HG03442 (cell line): ENCODE results near the gene S100A13.
A peak's percentile ranks its signal among the peaks of the same experiment; 100 is the strongest.
"Not testable (repeated sequence)": the region's sequence is repeated elsewhere in the genome, so short reads cannot be mapped to it uniquely, and the experiment has no call there.

Experiments used
- ATAC-seq: cut with Tn5 transposase; IDR thresholded peaks from one replicate; pipeline ENCODE4 v1.9.1; 2021; ENCODE audit warnings: mild to moderate bottlenecking, moderate library complexity; ENCODE audit not compliant: unreplicated experiment

The S100A13 gene

GRCh38 chr1:153626904-153627714, at the start of gene S100A13:
S100A13 (minus strand) TSS chr1:153627505; CDS start chr1:153626472, 1,033 bp downstream.
- no peak for ATAC-seq

GRCh38 chr1:153673511-153673910, 46.2 kb upstream of the S100A13 start:
- ATAC-seq, result no peak

- peak; percentile 10 for ATAC-seq
Observed at GRCh38 chr1:153671628-153672353, 44.5 kb upstream of the S100A13 start.

DNA sequence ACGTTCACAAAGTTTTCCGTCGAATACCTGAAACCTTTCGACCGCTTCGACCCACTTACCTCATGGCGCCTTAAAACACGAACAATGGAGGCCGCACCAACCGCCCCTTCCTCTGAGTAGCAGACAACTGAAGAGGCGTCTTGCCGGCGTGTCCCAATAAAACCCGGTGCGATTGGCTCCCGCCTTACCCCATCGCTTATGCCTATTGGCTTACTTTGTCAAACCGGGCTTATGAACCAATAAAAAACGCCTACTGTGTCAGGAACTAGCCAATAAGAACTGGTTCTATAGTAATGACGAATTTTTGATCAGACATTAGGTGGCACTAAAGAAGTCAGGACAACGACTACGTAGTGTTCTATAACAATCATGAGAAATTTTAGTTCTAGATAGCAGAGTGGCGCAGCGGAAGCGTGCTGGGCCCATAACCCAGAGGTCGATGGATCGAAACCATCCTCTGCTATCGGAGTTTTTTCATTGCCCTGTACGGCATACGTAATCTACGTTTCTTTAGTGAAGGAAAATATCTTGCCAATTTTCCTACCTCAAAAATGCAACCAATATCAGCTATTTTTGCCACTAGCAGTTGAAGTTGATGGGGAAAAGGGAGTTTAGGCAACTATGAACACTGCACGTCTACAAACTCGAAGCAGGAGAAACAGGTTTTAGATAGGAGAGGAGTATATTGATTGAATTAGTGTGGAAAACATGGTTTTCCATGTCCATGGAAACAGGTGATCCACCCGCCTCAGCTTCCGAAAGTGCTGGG, 43.7 kb upstream of the S100A13 start, which contains the start of gene ILF2:
ILF2 (minus strand) TSS at position 135 of the 769 bp plus-strand sequence; CDS start at position 64, 71 bp downstream.
- ATAC-seq, result peak; percentile 87

DNA sequence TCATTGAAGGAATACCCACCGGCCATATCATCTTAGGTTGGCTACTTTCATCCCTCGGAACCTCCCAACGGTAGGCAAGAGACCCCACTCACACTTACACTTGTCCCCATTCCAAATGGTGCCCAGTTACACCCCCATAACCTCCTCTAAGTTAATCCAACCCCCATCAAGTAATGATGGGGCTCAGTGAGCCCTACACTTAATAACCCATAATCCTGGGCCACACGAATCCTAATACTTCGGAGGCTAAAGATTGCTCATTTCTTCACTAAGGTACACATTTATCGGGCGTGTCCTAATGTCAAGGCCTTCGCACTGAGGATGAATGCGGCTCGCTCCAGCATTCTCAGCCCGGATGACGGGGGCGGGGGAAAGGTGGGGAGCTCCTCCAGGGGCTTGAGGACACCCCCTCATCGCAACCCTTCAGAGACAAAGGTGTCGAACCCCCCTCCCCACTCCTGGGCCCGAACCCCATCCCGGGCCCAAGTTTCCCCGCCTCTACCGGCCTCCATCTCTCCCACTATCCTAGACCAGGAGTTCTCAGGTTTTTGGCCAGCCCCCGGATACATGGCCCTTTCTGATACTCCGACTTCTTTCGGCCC, 43.1 kb upstream of the S100A13 start:
- no peak for ATAC-seq

DNA sequence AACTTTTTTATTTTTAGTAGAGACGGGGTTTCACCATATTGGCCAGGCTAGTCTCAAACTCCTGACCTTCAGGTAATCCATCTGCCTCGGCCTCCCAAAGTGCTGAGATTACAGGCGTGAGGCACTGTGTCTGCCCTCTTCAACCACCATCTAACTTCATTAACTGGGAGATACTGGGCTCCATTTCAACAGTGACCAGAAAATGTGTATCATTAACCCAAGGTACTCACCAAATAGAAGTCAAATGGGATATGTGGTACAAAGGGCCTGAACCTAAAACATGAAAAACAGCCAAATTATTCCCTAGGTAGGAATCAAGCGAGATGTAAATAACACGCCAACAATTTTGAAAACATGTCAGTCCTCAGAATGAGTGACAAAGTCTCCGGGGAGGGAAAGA, 42.3 kb upstream of the S100A13 start:
- no peak for ATAC-seq

DNA sequence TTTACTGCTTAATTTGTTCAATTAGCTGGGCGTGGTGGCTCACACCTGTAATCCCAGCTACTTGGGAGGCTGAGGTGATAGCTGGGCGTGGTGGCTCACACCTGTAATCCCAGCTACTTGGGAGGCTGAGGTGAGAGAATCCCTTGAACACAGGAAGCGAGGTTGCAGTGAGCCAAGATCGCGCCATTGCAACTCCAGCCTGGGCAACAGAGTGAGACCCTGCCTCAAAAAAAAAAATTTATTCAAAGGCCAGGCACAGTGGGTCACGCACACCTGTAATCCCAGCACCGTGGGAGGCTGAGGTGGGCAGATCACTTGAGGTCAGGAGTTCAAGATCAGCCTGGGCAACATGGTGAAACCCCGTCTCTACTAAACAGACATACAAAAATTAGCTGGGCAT, 41.4 kb upstream of the S100A13 start:
- not testable (repeated sequence) for ATAC-seq

GRCh38 chr1:153667439-153667838, 40.1 kb upstream of the S100A13 start:
- no peak for ATAC-seq

DNA sequence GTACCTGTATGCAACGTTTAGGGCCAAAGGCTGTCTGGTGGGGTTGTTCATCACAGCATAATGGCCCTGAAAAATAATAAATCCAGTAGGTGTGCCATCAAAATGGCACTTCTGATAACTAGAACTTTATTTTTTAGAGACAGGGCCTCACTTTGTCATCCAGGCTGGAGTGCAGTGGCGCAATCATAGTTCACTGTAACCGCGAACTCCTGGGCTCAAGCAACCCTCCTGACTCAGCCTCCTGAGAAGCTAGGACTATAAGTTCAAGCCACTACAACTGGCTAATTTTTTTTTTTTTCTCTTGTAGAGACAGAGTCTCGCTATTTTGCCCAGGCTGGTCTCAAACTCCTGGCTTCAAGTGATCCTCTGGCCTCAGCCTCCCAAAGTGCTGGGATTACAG, 35.9 kb upstream of the S100A13 start:
- ATAC-seq, result no peak

DNA sequence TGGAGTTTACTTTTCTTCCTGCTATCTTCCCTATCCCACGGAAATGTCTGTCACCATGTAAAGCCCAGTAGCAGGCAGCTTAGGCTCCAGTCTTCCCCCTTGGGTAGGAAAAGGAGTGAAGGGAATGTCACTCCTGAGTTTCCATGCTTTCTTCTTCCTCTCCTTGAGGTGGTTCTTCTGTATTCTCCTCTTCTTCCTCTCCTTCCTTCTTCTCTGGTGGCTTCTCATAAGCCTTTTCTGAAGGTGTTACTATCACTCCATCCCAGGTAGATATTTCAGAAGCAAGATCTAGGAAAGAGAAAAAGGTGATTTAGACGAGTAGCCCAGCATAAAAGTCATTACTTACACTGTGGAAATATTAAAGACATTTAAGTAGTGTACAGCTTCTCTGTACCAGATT, 35.0 kb upstream of the S100A13 start:
- no peak for ATAC-seq

- no peak for ATAC-seq
Observed at GRCh38 chr1:153661111-153661708, 33.9 kb upstream of the S100A13 start.

DNA sequence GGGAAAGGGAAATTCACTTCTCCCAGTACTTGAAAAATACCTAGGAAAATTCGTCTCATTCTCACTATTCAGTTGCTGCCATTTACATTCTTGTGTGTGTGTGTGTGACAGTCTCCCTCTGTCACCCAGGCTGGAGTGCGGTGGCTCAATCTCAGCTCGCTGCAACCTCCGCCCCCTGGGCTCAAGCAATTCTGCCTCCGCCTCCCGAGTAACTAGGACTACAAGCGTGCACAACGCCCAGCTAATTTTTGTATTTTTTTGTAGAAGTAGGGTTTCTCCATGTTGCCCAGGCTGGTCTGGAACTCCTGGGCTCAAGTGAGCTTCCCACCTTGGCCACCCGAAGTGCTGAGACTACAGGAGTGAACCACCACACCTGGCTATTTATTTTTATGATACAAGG, 32.4 kb upstream of the S100A13 start:
- ATAC-seq, result no peak

- ATAC-seq, result no peak
Observed at GRCh38 chr1:153659175-153659534, 31.9 kb upstream of the S100A13 start.

GRCh38 chr1:153658400-153659174, 31.3 kb upstream of the S100A13 start, which contains the start of gene SNAPIN:
SNAPIN (plus strand) TSS chr1:153658703; CDS start chr1:153658744, 41 bp downstream.
- ATAC-seq, result peak; percentile 86

GRCh38 chr1:153655333-153655732, 28.0 kb upstream of the S100A13 start:
- ATAC-seq, result no peak

DNA sequence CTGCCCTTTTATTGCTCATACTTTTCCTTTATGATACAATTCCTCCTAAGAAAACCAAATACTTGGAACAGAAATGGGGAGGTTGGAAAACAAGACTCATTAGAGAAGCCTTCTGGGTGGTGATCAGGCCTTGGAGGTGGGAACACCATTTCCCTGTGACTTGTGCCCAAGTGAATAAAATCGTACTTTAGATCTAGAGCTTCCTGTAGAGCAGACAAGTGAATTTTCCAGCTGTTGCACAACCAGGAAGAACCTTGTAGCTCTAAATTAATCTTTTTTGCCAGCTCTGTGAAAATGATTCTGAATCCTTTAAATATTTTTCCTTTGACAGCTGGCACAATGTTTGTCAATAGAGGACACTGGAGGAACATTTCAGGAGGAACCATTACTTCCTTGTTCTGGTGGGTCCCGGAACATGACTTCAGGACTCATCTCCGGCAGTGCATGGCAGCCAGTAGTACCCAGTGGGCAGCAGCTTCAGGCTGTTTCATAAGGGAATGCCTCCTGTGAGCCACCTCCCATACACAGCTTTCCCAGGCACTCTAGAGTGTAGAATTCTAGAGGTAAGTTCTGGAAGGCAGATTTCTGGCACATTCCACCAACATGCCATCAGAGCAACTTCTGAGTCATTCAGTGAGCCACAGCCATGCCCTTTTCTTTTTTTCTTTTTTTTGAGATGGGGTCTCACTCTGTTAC, 25.6 kb upstream of the S100A13 start:
- ATAC-seq, result no peak

DNA sequence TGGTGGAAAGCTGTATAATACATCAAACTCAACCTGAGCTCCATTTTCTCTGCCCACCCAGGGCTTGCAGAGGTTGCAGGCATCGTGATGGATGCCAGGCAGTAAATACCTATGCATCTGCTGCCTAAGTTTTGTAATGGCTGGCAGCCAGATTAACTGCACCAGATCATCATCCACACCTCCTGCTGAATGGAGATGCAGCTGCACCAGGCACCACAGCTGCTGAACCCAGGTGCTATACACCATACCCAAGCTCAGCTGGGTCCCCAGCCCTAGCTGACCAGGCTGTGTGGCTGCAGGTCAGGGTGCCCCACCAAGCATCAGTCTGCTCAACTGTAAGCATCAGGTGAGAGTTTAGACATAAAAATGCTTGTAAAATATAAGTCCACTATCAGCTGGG, 24.5 kb upstream of the S100A13 start:
- no peak for ATAC-seq

GRCh38 chr1:153649863-153650235, 22.5 kb upstream of the S100A13 start:
- no peak for ATAC-seq
